Measurements from ENCODE around the gene MAN2C1. TPM values are rescaled to one million over a fixed set of nuclear protein-coding genes. Genes with fewer than 3 reads are reported as not detected.

The MAN2C1 gene
- total RNA-seq, 1 donor from 2014 or later = 237 TPM

DNA sequence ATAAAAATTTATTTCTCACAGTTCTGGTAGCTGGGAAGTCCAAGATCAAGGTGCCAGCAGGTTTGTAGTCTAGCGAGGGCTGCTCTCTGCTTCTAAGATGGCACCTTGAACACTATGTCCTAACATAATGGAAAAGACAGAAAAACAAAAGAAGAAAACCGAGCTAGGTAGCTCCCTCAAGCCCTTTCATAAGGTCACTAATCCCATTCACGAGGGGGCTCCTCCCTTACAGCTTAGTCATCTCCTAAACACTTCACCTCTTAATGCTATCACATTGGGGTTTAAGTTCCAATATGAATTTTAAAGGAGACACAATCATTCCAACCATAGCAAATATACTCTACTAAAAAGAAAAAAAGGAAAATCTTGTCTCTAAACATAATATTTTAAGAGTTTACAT, 62.2 kb downstream of the MAN2C1 start:
- H3K4me1 Mint-ChIP-seq (ENCODE audit: unreplicated experiment) = no peaks in the 10 kb centered on the region
- peaks cover 1% of the 10 kb centered on the region for H3K27me3 Mint-ChIP-seq (ENCODE audit: unreplicated experiment)
- no peak overlapping the region for H3K4me3 Mint-ChIP-seq (ENCODE audit: unreplicated experiment)
- no peaks in the 10 kb centered on the region for H3K9me3 Mint-ChIP-seq (ENCODE audit: unreplicated experiment)
- H3K27ac Mint-ChIP-seq (ENCODE audit: unreplicated experiment) = no peak overlapping the region
- TF ChIP-seq, protein P1, sequence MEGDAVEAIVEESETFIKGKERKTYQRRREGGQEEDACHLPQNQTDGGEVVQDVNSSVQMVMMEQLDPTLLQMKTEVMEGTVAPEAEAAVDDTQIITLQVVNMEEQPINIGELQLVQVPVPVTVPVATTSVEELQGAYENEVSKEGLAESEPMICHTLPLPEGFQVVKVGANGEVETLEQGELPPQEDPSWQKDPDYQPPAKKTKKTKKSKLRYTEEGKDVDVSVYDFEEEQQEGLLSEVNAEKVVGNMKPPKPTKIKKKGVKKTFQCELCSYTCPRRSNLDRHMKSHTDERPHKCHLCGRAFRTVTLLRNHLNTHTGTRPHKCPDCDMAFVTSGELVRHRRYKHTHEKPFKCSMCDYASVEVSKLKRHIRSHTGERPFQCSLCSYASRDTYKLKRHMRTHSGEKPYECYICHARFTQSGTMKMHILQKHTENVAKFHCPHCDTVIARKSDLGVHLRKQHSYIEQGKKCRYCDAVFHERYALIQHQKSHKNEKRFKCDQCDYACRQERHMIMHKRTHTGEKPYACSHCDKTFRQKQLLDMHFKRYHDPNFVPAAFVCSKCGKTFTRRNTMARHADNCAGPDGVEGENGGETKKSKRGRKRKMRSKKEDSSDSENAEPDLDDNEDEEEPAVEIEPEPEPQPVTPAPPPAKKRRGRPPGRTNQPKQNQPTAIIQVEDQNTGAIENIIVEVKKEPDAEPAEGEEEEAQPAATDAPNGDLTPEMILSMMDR (IDR thresholded peaks at IDR 0.05; ENCODE audit: unreplicated experiment) = no peak
- H3K36me3 Mint-ChIP-seq (ENCODE audit: low read depth, unreplicated experiment) = no peaks in the 10 kb centered on the region
- DNase-seq (ENCODE audit: low spot score) = no peak

Small RNA genes within 50 kb of the gene (microRNA-seq; reads per million reads assigned to microRNA genes)
- gene MIR631 (ENCODE audit: unreplicated experiment) = not detected

Other genes starting within 250 kb of the MAN2C1 start
- gene C15orf39, start 166.7 kb downstream of the MAN2C1 start, total RNA-seq (ENCODE audit: unreplicated experiment) = 132 TPM
- gene GOLGA6C, start 110.3 kb downstream of the MAN2C1 start, total RNA-seq (ENCODE audit: unreplicated experiment) = not detected
- 1.2 TPM for gene GOLGA6D, start 85.8 kb downstream of the MAN2C1 start, total RNA-seq (ENCODE audit: unreplicated experiment)
- 165 TPM for gene COMMD4, start 32.5 kb downstream of the MAN2C1 start, total RNA-seq (ENCODE audit: unreplicated experiment)
- gene NEIL1, start 21.6 kb downstream of the MAN2C1 start, total RNA-seq (ENCODE audit: unreplicated experiment) = 149 TPM
- 67.3 TPM for gene SIN3A, start 83.1 kb upstream of the MAN2C1 start, total RNA-seq (ENCODE audit: unreplicated experiment)
- 41.9 TPM for gene PTPN9, start 210.7 kb upstream of the MAN2C1 start, total RNA-seq (ENCODE audit: unreplicated experiment)